ENCODE measurements around the gene SORBS2.

DNA sequence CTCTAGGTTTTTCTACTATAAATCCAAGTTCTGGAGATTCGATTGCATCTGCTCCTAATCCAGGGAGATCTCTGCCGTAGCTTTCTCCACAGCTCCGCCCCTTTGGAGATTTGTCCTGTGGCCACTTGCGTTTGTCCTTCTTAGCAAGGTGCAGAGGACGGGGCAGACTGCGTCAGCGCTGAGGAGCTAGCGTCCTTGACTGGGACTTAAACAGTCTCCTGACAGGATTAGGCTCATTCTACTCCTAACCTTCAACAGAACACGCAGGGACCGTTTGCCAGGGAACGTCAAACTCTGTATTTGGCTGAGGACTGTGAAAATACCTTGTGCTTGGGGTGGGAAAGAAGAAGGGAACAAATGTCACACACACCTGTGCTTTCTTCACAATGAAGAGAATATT is 38.6 kb downstream of the SORBS2 start:
- TF ChIP-seq POLR2A (IDR thresholded peaks at IDR 0.05): no peak
- TF ChIP-seq, protein P1, sequence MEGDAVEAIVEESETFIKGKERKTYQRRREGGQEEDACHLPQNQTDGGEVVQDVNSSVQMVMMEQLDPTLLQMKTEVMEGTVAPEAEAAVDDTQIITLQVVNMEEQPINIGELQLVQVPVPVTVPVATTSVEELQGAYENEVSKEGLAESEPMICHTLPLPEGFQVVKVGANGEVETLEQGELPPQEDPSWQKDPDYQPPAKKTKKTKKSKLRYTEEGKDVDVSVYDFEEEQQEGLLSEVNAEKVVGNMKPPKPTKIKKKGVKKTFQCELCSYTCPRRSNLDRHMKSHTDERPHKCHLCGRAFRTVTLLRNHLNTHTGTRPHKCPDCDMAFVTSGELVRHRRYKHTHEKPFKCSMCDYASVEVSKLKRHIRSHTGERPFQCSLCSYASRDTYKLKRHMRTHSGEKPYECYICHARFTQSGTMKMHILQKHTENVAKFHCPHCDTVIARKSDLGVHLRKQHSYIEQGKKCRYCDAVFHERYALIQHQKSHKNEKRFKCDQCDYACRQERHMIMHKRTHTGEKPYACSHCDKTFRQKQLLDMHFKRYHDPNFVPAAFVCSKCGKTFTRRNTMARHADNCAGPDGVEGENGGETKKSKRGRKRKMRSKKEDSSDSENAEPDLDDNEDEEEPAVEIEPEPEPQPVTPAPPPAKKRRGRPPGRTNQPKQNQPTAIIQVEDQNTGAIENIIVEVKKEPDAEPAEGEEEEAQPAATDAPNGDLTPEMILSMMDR (IDR thresholded peaks at IDR 0.05): no peak

Data from testis (tissue), 2 donors.